Skeletal muscle cell (primary cell): ENCODE results near the gene FUBP3.
"Not testable (repeated sequence)": the region's sequence is repeated elsewhere in the genome, so short reads cannot be mapped to it uniquely, and the experiment has no call there.

Experiments used
- DNase-seq: peaks from one replicate; pipeline ENCODE4 v3.0.0-alpha.2; 2010; ENCODE audit warnings: low read depth
- H3K4me3 ChIP-seq: 2 replicates; pipeline ENCODE4 v1.5.1; 2011; ENCODE audit warnings: low read depth, mild to moderate bottlenecking, control low read depth, low read length, moderate library complexity

Gene FUBP3

DNA sequence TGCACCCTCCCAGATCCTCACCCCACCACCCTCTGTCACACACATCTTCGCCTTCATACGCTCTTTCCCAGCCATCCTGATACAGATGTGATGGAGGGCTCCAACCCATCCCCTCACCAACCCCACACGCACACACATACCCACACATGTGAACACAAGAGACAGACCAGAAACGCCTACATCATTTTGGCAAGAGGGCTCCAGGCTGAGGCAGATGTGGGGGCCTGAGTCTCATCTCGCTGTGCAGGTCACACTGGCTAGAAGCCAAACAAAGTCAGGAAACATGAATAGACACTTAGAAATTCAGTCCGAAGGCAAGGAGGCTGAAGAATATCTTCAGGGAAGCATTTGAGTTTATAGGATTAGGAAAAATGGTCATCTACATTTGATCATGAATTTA is 91.3 kb downstream of the FUBP3 start:
- H3K4me3 ChIP-seq = no peak overlapping the region
- DNase-seq = no peak

GRCh38 chr9:130672466-130672865 is 93.1 kb downstream of the FUBP3 start:
- DNase-seq = no peak
- H3K4me3 ChIP-seq = no peak overlapping the region

GRCh38 chr9:130672933-130673615 is 93.7 kb downstream of the FUBP3 start:
- H3K4me3 ChIP-seq = no peak overlapping the region
- no peak for DNase-seq

DNA sequence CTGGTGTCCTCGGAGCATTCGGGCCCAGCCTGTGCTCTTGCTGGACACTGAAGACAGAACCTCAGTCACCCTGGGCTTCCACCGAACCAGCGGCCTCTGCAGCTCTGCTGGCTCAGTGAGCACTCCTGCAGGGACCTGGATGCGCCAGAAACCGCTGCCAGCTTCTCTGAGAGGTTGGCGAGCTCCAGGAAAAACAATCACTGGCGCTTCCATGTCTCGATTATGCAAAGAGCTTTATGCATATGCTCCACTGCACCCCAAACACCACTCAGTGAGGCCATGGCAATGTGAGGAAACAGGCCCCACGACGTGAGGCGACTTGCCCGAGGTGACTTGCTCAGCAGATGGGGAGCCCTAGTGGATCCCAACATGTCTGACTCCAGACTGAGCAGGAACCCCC is 96.0 kb downstream of the FUBP3 start:
- no peak overlapping the region for H3K4me3 ChIP-seq
- DNase-seq = no peak

DNA sequence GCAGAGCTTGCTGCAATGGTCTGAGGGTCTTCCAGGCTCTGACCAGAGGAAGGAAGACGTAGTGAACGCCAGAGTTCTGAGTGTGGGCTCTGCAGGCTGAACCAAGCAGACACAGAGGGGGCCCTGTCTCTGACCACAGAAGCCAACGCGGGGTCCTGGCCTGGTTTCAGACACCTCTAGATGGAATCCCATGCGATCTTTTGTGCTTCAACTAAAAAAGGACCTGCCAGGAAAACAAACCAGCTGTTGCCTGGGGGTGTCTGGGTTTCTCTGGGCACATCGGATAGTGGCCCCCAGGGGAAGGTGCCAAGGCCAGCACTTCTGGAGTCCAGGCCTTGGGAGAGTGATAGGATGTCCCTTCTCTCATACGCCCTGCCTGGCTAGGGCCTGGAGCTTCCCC is 97.9 kb downstream of the FUBP3 start:
- DNase-seq = no peak

GRCh38 chr9:130680836-130681768 is 101.7 kb downstream of the FUBP3 start:
- peak overlapping the region; percentile 51 for H3K4me3 ChIP-seq

More for the DNA sequence above, 97.9 kb downstream of the FUBP3 start:
- H3K4me3 ChIP-seq = no peak overlapping the region

DNA sequence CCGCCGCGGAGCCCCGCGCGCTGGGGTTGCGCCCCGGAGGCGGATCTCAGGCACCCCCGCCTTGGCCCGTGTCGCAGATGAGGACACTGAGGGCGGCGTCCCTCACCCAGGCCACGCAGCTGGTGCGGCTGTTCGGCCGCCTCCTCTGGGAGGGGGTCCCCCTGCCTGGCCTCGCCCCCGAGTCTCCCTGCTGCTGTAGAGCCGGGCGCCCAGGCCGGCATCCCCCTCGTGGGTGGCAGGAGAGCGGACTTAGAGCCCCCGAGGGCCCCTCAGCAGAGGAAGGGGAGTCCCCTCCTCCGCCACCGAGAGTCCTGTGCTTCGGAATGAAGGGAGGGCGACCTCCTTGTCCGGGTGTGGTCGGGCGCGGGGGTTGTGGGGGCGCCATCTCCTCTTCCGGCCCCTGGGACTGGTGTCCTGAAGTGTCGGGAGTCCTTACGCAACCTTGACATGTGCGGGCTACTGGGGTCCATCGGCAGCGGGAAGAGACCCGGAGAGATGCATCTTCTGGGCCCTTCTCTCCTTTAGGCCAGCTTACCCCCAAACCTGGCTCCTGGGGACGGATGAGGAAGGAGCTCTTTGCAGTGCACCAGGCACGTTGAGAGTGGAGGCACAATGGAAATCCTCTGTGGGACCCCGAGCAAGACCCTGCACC is 102.5 kb downstream of the FUBP3 start:
- no peak for DNase-seq
- H3K4me3 ChIP-seq = peak overlapping the region; percentile 51

More at GRCh38 chr9:130680836-130681768, 101.7 kb downstream of the FUBP3 start:
- peak; percentile 31 for DNase-seq

DNA sequence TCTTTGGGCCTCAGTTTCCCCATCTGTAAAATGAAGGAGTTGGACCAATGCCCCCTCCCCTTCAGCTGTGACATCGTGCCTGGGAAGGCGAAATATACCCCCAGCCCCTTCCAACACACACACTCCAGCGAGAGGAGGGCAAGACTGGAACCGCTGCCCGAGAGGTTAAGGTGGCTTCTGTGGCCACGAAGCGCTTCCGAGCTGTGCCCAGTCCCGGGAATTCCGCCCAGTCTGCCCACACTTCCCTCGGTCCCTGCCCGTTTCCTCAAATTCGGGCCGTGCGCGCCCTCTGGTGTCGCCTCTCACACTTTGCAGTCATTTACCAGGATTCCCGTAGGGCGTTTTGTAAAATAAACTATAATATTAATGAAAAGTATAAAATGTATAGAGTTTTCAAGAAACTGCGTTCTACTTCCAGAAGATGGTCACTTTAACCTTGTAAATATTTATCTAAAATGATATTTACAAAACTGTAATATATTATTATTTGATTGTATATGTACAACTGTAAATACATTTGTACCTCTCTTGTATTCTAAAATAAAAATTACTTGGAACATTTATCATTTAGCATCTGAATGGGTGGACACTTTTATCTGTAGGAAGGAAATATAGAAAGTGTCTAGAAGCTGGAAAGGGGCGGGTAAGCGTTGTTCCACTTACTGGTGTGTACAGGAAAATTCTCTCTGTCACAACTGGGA is 103.2 kb downstream of the FUBP3 start:
- no peak for DNase-seq
- H3K4me3 ChIP-seq = peak overlapping the region; percentile 51

- no peak for DNase-seq
- H3K4me3 ChIP-seq = no peak overlapping the region
Observed at GRCh38 chr9:130685104-130685503, 105.7 kb downstream of the FUBP3 start.

DNA sequence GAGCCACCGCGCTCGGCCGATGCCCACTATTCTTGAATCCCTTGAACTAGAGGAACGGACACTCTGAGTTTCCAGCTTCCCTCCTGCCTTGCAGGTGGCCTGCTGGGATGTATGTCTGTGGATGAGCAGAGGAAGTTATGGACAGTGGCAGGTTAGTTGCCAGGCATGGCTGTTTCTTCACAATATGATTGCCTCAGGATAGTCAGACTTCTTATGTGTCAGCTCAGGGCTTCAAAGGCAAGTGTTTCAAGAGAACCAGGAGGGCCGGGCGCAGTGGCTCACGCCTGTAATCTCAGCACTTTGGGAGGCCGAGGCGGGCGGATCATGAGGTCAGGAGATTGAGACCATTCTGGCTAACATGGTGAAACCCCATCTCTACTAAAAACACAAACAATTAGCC is 106.6 kb downstream of the FUBP3 start:
- not testable (repeated sequence) for H3K4me3 ChIP-seq, DNase-seq

DNA sequence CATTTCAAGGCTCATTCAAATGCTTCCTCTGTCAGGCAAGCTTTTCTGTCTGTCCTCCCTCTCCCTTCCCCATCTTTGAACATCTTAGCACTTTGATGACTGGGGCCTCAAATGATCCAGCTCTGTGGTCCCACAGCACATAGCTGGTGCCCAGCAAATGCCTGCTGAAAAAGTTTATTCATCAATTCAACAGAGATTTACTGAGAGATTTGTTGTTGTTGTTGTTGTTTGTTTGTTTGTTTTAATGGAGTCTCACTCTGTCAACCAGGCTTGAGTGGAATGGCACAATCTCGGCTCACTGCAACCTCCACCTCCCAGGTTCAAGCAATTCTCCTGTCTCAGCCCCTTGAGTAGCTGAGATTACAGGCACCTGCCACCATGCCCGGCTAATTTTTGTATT is 108.2 kb downstream of the FUBP3 start:
- no peak overlapping the region for H3K4me3 ChIP-seq
- DNase-seq = no peak
